NCI-H2196 treated with DMSO at 0.1 percent for 48 hours (cell line): ENCODE measurements around the gene GCSAML.

Source experiments
- DNase-seq: peaks from one replicate; lab custom pipeline; 2025; ENCODE audit not compliant: unreplicated experiment; lab: John Stamatoyannopoulos, UW

The GCSAML gene

GRCh38 chr1:247574236-247574635, 25.3 kb downstream of the GCSAML start:
- DNase-seq: no peak

- DNase-seq: no peak
These were observed 25.7 kb downstream of the GCSAML start for GRCh38 chr1:247574664-247575063.

DNA sequence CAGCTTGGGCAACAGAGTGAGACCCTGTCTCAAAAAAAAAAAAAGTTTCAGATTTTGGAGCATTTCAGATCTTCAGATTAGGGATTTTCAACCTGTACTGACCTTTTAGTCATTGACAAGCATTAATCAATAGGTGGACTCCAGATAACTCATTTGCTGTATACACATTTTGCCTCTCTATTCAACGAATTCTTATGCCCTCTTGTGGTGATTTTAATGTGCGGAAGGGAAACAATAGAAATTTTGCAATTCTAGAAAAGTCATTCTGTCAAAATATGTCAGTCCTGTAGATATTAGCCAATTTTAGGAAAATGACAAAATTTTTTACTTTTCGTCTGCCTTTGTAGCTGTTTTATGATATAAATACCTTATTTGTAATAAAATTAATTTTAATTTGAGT, 27.6 kb downstream of the GCSAML start:
- no peak for DNase-seq

DNA sequence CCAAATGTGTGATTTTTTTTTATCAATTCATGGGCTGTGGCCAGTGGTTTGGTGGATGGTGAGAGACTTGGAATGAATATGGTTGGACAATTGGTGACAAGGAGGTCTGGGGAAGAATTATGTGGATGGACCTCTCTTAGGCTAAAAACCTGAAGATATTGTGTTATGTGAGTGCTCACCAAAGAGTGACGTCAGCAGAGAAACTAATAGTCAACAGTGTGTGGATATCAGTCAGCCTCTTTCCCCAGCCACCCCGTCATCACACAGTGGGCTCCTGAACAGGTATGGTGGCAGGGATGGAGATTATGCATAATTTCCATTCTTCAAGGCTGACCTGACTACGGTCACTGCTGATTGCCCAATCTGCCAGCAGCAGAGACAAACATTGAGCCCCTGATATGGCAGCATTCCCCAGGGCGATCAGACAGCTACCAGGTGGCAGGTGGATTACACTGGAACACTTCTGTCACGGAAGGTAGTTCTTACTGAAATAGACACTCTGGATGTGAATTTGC, 30.1 kb downstream of the GCSAML start:
- DNase-seq: no peak

GRCh38 chr1:247588060-247588459, 39.1 kb downstream of the GCSAML start, which contains the start of gene OR2G2:
TSS of gene OR2G2 (plus strand) at chr1:247588360. CDS start at chr1:247588360, 0 bp downstream.
- no peak for DNase-seq

DNA sequence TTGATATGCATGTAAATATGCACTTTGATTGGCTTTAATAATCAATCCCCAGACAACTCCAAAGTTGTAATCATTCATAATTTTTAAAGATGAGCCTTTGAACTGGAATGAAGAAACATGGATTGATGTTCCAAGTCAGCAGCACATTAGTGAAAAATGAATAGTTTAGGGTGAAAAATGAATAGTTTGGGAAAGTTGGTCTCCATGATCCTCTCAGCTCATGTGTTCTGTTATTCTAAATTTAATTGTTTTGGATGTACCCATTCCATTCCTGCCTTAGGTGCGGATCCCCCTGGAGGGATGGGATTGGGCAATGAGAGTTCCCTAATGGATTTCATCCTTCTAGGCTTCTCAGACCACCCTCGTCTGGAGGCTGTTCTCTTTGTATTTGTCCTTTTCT, 56.4 kb downstream of the GCSAML start, which contains the start of gene OR2G3:
Gene OR2G3, plus strand, starts transcription at position 301 of the 400 bp plus-strand sequence. Its CDS starts 0 bp downstream, at position 301.
- no peak for DNase-seq

GRCh38 chr1:247613405-247613804, 64.5 kb downstream of the GCSAML start:
- no peak for DNase-seq

GRCh38 chr1:247614625-247615024, 65.7 kb downstream of the GCSAML start:
- no peak for DNase-seq
